Measurements from ENCODE around the gene STK17A. TPM values are rescaled to one million over a fixed set of nuclear protein-coding genes. Genes with fewer than 3 reads are reported as not detected.

STK17A gene
- polyA plus RNA-seq, 3 donors = 2.8 to 14.1 (median 9.5) TPM

DNA sequence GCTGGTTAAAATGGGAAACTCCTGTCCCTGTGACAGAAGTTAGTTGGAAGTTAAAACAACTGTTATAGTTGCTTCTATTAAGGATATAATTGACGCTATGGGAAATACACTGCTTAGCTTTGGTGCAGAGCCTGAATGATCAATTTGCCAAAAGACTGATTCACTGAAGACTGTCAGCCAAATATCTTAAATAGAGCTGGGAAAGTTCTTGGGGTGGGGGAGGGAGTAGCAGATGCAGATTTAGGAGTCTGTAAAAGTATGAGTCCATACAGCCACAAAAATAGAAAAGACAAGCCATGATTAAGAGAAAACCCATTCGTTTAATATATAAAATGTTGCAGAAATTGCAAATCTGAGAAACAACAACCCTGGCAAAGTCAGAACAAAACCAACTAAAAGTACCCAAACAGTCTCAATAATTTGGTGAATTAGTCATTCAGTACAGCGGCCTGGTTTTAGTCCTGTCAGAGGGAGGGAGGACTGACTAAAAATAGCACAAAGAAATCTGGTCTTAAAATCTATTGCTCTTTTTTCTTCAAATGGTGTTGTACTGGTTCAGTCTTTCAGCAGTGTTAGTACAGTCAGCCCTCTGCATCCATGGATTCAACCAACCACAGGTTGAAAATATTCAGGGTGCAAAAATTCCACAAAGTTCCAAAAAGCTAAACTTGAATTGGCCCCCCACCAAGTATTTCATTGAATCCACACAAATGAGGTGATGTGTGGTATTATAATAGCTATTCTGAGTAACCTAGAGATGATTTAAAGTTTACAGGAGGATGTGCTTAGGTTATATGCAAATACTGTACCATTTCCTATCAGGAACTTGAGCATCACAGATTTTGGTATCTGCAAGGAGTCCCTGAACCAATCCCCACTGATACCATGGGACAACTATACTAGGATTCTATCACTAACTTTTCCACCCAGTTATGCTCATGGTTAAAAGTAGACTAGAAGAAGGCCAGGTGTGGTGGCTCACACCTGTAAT, 30.0 kb downstream of the STK17A start:
- Mint-ChIP-seq H3K9me3 (peaks cover 0 to 1% (median 0%) of the 10 kb centered on the region in 7 donors), H3K4me1 (no peaks in the 10 kb centered on the region), H3K36me3 (peaks cover 37 to 57% of the 10 kb centered on the region in 2 donors), H3K27me3 (ENCODE audit: low read depth in 3 of 3) (peaks cover 0 to 3% (median 0%) of the 10 kb centered on the region in 3 donors), H3K27ac (no peak overlapping the region), H3K4me3 (no peak overlapping the region)
- DNase-seq = no peak
- peaks cover 23 to 78% of the 10 kb centered on the region in 2 donors for H3K36me3 ChIP-seq (replicated peaks in 1 of 2; ENCODE audit: control insufficient read depth in 1 of 2, insufficient read depth in 2 of 2, low read length in 2 of 2)
- no peak overlapping the region for H3K4me3 ChIP-seq (replicated peaks in 1 of 3; ENCODE audit: low read depth in 2 of 3, low read length in 3 of 3)
- H3K79me2 ChIP-seq (ENCODE audit: insufficient read depth, low read length) = no peaks in the 10 kb centered on the region
- H4K20me1 ChIP-seq (ENCODE audit: insufficient read depth, low read length) = no peaks in the 10 kb centered on the region
- H3K27ac ChIP-seq (ENCODE audit: low read depth in 1 of 2, low read length in 2 of 2) = no peak overlapping the region
- no peaks in the 10 kb centered on the region for H3K9me3 ChIP-seq (replicated peaks in 1 of 2; ENCODE audit: control insufficient read depth in 1 of 2, insufficient read depth in 1 of 2, low read length in 2 of 2)
- no peaks in the 10 kb centered on the region for H3K27me3 ChIP-seq (ENCODE audit: control insufficient read depth in 2 of 2, insufficient read depth in 2 of 2, low read length in 2 of 2)
- H3K4me2 ChIP-seq (replicated peaks; ENCODE audit: extremely low read depth, low read length, poor library complexity, severe bottlenecking) = no peak overlapping the region
- no peaks in the 10 kb centered on the region for H3K4me1 ChIP-seq (ENCODE audit: control insufficient read depth in 1 of 2, insufficient read depth in 2 of 2, low read length in 2 of 2)
- H2AFZ ChIP-seq (ENCODE audit: insufficient read depth, low read depth, low read length, poor library complexity, severe bottlenecking) = no peak overlapping the region
- TF ChIP-seq, protein P1, sequence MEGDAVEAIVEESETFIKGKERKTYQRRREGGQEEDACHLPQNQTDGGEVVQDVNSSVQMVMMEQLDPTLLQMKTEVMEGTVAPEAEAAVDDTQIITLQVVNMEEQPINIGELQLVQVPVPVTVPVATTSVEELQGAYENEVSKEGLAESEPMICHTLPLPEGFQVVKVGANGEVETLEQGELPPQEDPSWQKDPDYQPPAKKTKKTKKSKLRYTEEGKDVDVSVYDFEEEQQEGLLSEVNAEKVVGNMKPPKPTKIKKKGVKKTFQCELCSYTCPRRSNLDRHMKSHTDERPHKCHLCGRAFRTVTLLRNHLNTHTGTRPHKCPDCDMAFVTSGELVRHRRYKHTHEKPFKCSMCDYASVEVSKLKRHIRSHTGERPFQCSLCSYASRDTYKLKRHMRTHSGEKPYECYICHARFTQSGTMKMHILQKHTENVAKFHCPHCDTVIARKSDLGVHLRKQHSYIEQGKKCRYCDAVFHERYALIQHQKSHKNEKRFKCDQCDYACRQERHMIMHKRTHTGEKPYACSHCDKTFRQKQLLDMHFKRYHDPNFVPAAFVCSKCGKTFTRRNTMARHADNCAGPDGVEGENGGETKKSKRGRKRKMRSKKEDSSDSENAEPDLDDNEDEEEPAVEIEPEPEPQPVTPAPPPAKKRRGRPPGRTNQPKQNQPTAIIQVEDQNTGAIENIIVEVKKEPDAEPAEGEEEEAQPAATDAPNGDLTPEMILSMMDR (IDR thresholded peaks at IDR 0.05) = no peak
- 88% methylated on average over 1 of the region's 3 CpGs for WGBS (ENCODE audit: insufficient coverage)
- intact Hi-C loops (cut with micrococcal nuclease) = no loop called here
- H3K9ac ChIP-seq (ENCODE audit: insufficient read depth, low read length, poor library complexity, severe bottlenecking) = no peak overlapping the region

DNA sequence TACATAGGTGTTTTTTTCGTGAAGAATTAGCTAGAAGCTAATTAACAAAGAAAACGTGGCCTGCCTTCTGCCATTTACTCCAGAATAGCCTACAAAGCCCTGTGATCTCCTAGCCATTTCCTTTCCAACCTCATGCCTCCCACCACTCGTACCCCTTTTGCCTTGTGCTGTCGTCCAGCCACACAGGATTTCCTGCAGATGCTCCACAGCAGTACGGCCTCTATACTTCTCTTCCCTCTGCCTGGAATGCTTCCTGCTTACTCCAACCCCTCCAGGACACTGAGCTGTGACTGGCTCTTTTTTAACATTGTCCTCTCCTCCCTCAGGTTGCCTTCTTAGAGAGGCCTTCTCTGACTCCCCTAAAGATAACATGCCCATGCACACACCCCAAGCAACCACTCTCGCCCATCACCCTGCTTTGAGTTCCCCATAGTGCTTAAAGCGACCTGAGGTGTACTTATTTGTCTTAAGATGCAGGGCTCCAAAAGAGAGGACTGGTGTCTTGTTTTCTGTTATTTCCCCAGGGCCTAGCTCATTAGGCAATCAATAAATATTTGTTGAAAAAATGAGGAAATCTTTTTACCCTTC, 32.7 kb downstream of the STK17A start:
- Mint-ChIP-seq H3K4me3 (no peak overlapping the region), H3K27me3 (ENCODE audit: low read depth in 3 of 3) (peaks cover 0 to 3% (median 0%) of the 10 kb centered on the region in 3 donors), H3K4me1 (no peaks in the 10 kb centered on the region), H3K27ac (peak overlapping the region in 2 of 7 donors; percentile 5 to 26), H3K36me3 (peaks cover 18 to 33% of the 10 kb centered on the region in 2 donors), H3K9me3 (no peaks in the 10 kb centered on the region)
- H3K9ac ChIP-seq (ENCODE audit: insufficient read depth, low read length, poor library complexity, severe bottlenecking) = no peak overlapping the region
- H3K4me1 ChIP-seq (ENCODE audit: control insufficient read depth in 1 of 2, insufficient read depth in 2 of 2, low read length in 2 of 2) = no peaks in the 10 kb centered on the region
- DNase-seq = no peak
- no peaks in the 10 kb centered on the region for H3K27me3 ChIP-seq (ENCODE audit: control insufficient read depth in 2 of 2, insufficient read depth in 2 of 2, low read length in 2 of 2)
- H2AFZ ChIP-seq (ENCODE audit: insufficient read depth, low read depth, low read length, poor library complexity, severe bottlenecking) = no peak overlapping the region
- H4K20me1 ChIP-seq (ENCODE audit: insufficient read depth, low read length) = no peaks in the 10 kb centered on the region
- H3K79me2 ChIP-seq (ENCODE audit: insufficient read depth, low read length) = no peaks in the 10 kb centered on the region
- TF ChIP-seq, protein P1 (IDR thresholded peaks at IDR 0.05) = no peak
- H3K27ac ChIP-seq (ENCODE audit: low read depth in 1 of 2, low read length in 2 of 2) = no peak overlapping the region
- WGBS (ENCODE audit: insufficient coverage) = 22% methylated on average over 3 of the region's 7 CpGs
- H3K4me2 ChIP-seq (replicated peaks; ENCODE audit: extremely low read depth, low read length, poor library complexity, severe bottlenecking) = no peak overlapping the region
- H3K9me3 ChIP-seq (replicated peaks in 1 of 2; ENCODE audit: control insufficient read depth in 1 of 2, insufficient read depth in 1 of 2, low read length in 2 of 2) = no peaks in the 10 kb centered on the region
- H3K36me3 ChIP-seq (replicated peaks in 1 of 2; ENCODE audit: control insufficient read depth in 1 of 2, insufficient read depth in 2 of 2, low read length in 2 of 2) = peaks cover 17 to 80% of the 10 kb centered on the region in 2 donors
- no peak overlapping the region for H3K4me3 ChIP-seq (replicated peaks in 1 of 3; ENCODE audit: low read depth in 2 of 3, low read length in 3 of 3)
- intact Hi-C loops (cut with micrococcal nuclease) = no loop called here

All from CD14-positive monocyte (primary cell).